Measurements from ENCODE around the gene FAM53B.

DNA sequence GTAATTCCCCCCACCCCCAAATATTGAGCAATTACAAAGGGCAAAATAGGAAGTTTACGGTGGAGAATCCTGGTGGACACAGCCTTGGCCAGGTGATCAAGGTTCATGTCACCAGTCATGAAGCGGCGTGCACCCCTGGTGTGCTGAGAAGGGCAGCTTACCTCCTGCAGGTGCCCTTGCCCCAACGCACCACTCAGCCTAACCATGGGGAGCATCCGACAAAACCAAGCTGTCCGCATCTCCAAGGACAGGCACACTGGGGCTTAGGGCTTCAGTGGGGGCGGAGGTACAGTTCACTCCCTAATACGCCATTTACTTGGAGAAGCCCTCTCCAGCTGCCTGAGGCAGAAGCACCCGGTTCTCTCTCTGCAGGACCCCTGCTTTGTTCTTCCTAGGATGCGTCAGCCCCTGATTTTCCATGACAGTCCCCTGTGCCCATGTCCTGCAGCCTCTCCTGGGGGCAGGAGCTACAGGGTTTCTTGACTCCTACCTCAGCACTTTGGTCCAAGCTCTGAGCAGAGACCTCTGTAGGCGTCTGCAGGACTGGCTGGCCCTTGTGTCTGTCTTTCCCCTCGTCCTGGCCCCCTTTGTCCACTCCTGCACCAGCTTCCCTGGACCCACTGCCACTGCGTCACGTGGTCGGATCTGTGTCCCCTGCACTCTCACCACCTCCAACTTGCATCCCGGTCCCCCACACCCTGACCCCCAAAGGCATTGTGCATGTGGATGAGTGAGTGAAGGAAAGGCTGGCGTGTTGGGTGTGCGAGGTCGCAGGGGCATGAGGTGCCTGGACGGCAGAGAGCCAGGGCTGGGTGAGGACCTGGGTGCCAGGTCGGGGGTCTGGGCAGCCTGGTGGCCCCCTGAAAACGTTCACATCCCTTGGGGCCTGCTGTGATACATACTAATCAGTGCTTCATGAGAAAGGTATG lies 168.8 kb downstream of the FAM53B start:
- no peak for TF ChIP-seq POLR2AphosphoS5 (IDR thresholded peaks at IDR 0.05; ENCODE audit: low read depth, low read length)
- no peak for TF ChIP-seq PAX5 (IDR thresholded peaks at IDR 0.05; ENCODE audit: insufficient read depth, low read length, severe bottlenecking)
- TF ChIP-seq POLR2A (IDR thresholded peaks at IDR 0.05; ENCODE audit: low read depth, low read length): no peak
- TF ChIP-seq SPI1 (IDR thresholded peaks at IDR 0.05; ENCODE audit: low read depth, low read length): no peak
- TF ChIP-seq TAF1 (IDR thresholded peaks at IDR 0.05; ENCODE audit: low read depth, low read length): no peak
- no peak for TF ChIP-seq POU2F2 (IDR thresholded peaks at IDR 0.05; ENCODE audit: low read depth, low read length)

Measured in GM12891 (cell line).